Measurements from ENCODE around the gene TLN1. TPM values are rescaled to one million over a fixed set of nuclear protein-coding genes. Genes with fewer than 3 reads are reported as not detected.

Gene TLN1
- total and polyA plus RNA-seq, 2 experiments from 2014 or later: 96.0 to 178 TPM

- H3K4me3 ChIP-seq: no peak overlapping the region
- DNase-seq (ENCODE audit: low read depth in 1 of 2, low spot score in 1 of 2): no peak
- TF ChIP-seq CTCF (IDR thresholded peaks at IDR 0.05; ENCODE audit: low read depth, low read length): no peak
- H3K4me1 ChIP-seq (ENCODE audit: low read depth): no peaks in the 10 kb centered on the region
- H3K36me3 ChIP-seq: peaks cover 77% of the 10 kb centered on the region
- H3K27me3 ChIP-seq: no peaks in the 10 kb centered on the region
- no peaks in the 10 kb centered on the region for H3K9me3 ChIP-seq (ENCODE audit: low read depth)
- H3K27ac ChIP-seq: peak overlapping the region; percentile 39
Measured at GRCh38 chr9:35710818-35711500, 21.0 kb downstream of the TLN1 start.

- Histone ChIP-seq H3K27me3 (no peaks in the 10 kb centered on the region), H3K9me3 (ENCODE audit: low read depth) (no peaks in the 10 kb centered on the region), H3K36me3 (peaks cover 79% of the 10 kb centered on the region), H3K4me3 (no peak overlapping the region), H3K4me1 (ENCODE audit: low read depth) (no peaks in the 10 kb centered on the region), H3K27ac (no peak overlapping the region)
- TF ChIP-seq CTCF (IDR thresholded peaks at IDR 0.05; ENCODE audit: low read depth, low read length): no peak
- DNase-seq (ENCODE audit: low read depth in 1 of 2, low spot score in 1 of 2): no peak
Measured at GRCh38 chr9:35708146-35708545, 23.8 kb downstream of the TLN1 start.

GRCh38 chr9:35706951-35707350 lies 25.0 kb downstream of the TLN1 start:
- DNase-seq (ENCODE audit: low read depth in 1 of 2, low spot score in 1 of 2): no peak
- TF ChIP-seq CTCF (IDR thresholded peaks at IDR 0.05; ENCODE audit: low read depth, low read length): no peak
- no peaks in the 10 kb centered on the region for H3K9me3 ChIP-seq (ENCODE audit: low read depth)
- H3K4me1 ChIP-seq (ENCODE audit: low read depth): no peaks in the 10 kb centered on the region
- H3K27me3 ChIP-seq: no peaks in the 10 kb centered on the region
- H3K36me3 ChIP-seq: peaks cover 88% of the 10 kb centered on the region
- no peak overlapping the region for H3K4me3 ChIP-seq
- H3K27ac ChIP-seq: no peak overlapping the region

GRCh38 chr9:35705836-35706430 lies 26.1 kb downstream of the TLN1 start:
- Histone ChIP-seq H3K27me3 (no peaks in the 10 kb centered on the region), H3K36me3 (peaks cover 86% of the 10 kb centered on the region), H3K9me3 (ENCODE audit: low read depth) (no peaks in the 10 kb centered on the region), H3K27ac (no peak overlapping the region), H3K4me3 (no peak overlapping the region), H3K4me1 (ENCODE audit: low read depth) (no peaks in the 10 kb centered on the region)
- no peak for TF ChIP-seq CTCF (IDR thresholded peaks at IDR 0.05; ENCODE audit: low read depth, low read length)
- DNase-seq (ENCODE audit: low read depth in 1 of 2, low spot score in 1 of 2): no peak

GRCh38 chr9:35705372-35705771 lies 26.6 kb downstream of the TLN1 start:
- no peak overlapping the region for H3K27ac ChIP-seq
- TF ChIP-seq CTCF (IDR thresholded peaks at IDR 0.05; ENCODE audit: low read depth, low read length): no peak
- H3K4me1 ChIP-seq (ENCODE audit: low read depth): no peaks in the 10 kb centered on the region
- H3K4me3 ChIP-seq: no peak overlapping the region
- no peaks in the 10 kb centered on the region for H3K27me3 ChIP-seq
- H3K36me3 ChIP-seq: peaks cover 86% of the 10 kb centered on the region
- no peak for DNase-seq (ENCODE audit: low read depth in 1 of 2, low spot score in 1 of 2)
- no peaks in the 10 kb centered on the region for H3K9me3 ChIP-seq (ENCODE audit: low read depth)

Measured in cardiac muscle cell (in vitro differentiated cells and primary cell).